ENCODE data around the gene ZFR. TPM values are rescaled to one million over a fixed set of nuclear protein-coding genes. Genes with fewer than 3 reads are reported as not detected.

ZFR gene
- total RNA-seq, 1 experiment from 2014 or later = 72.7 TPM

DNA sequence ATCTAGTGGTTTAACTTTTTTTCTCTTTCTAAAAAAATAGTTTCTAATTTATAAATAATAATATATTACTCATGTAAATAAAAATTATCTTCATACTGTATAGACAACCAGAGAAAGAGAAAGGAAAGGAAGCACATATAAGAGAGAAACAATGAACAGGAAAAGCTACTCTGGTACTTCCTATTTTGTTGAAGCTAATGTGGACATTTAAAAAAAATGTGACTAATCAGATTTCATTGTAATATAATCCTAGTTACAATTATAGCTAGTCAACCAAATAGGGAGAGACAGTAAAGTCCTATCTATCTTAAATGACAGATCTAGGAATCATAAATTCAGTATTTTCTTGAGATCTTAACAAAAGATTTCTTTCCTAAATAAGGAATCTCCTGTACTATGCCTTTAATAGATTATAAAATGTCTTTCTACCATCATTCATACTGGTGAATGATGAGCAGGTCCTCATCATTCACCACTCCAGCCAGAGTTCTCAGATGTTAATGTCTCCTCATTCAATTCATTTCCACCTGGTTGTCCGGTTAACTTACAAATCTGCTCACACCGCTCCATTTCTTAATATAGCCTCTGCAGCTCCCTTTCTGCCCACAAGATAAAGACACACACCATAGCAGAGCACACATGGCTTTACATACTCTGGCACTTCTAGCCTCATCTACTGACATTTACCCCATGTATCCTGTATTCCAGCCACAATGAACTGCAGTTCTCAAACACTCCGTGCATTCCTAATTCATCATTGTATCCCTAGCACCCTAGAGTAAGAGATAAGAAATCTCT is 30.9 kb downstream of the ZFR start:
- POLR2A ChIA-PET = no interaction called here
- Histone ChIP-seq H3K27ac (ENCODE audit: low read length) (no peak overlapping the region), H3K27me3 (ENCODE audit: control insufficient read depth, insufficient read depth, low read length) (no peaks in the 10 kb centered on the region), H3K9me3 (ENCODE audit: control insufficient read depth, insufficient read depth, low read depth, low read length) (no peaks in the 10 kb centered on the region), H3K4me1 (ENCODE audit: control insufficient read depth, insufficient read depth, low read length) (no peaks in the 10 kb centered on the region), H3K36me3 (ENCODE audit: control insufficient read depth, insufficient read depth, low read length) (peaks cover 47% of the 10 kb centered on the region), H3K4me3 (ENCODE audit: low read depth in 2 of 2, low read length in 2 of 2) (no peak overlapping the region)
- intact Hi-C loops (cut with micrococcal nuclease; ENCODE audit: unreplicated experiment) (no loop called here), in situ Hi-C loops (cut with HindIII; ENCODE audit: low pct_unique_long_range_greater_than_20kb, low sequenced_read_pairs) (no loop called here)
- no peak for TF ChIP-seq TCF7L2 (IDR thresholded peaks at IDR 0.05; ENCODE audit: low read depth, low read length)
- DNase-seq (ENCODE audit: low read depth, low spot score) (no peak), ATAC-seq (no peak)
- TSS peak; percentile 9 for BruUV-seq (replicated peaks)
- CTCF ChIA-PET = no interaction called here

DNA sequence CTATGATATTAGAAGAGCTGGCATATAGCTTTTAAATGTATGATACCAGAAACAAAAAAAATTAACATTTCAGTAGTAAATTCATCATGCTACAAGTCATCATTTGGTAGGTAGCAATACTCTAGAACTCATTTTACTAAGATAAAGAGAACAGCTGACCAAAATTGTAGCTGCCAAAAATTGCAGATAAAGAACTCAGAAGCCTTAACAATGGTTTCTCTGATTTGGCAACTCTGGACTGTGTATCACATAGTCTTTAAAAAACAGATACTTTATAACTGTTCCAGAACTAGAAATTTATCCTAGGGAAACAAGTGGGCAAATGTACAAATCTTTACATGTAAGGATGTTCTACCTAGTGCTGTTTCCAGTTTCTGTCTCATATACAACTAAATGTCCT is 33.9 kb downstream of the ZFR start:
- Histone ChIP-seq H3K9me3 (ENCODE audit: control insufficient read depth, insufficient read depth, low read depth, low read length) (no peaks in the 10 kb centered on the region), H3K4me1 (ENCODE audit: control insufficient read depth, insufficient read depth, low read length) (no peaks in the 10 kb centered on the region), H3K27ac (ENCODE audit: low read length) (no peak overlapping the region), H3K27me3 (ENCODE audit: control insufficient read depth, insufficient read depth, low read length) (no peaks in the 10 kb centered on the region), H3K36me3 (ENCODE audit: control insufficient read depth, insufficient read depth, low read length) (peaks cover 63% of the 10 kb centered on the region), H3K4me3 (ENCODE audit: low read depth in 2 of 2, low read length in 2 of 2) (no peak overlapping the region)
- ChIA-PET CTCF (no interaction called here), POLR2A (no interaction called here)
- intact Hi-C loops (cut with micrococcal nuclease; ENCODE audit: unreplicated experiment) = no loop called here
- no TSS peak for BruUV-seq (replicated peaks)
- DNase-seq (ENCODE audit: low read depth, low spot score) (no peak), ATAC-seq (no peak)
- in situ Hi-C loops (cut with HindIII; ENCODE audit: low pct_unique_long_range_greater_than_20kb, low sequenced_read_pairs) = no loop called here
- TF ChIP-seq, protein P1, sequence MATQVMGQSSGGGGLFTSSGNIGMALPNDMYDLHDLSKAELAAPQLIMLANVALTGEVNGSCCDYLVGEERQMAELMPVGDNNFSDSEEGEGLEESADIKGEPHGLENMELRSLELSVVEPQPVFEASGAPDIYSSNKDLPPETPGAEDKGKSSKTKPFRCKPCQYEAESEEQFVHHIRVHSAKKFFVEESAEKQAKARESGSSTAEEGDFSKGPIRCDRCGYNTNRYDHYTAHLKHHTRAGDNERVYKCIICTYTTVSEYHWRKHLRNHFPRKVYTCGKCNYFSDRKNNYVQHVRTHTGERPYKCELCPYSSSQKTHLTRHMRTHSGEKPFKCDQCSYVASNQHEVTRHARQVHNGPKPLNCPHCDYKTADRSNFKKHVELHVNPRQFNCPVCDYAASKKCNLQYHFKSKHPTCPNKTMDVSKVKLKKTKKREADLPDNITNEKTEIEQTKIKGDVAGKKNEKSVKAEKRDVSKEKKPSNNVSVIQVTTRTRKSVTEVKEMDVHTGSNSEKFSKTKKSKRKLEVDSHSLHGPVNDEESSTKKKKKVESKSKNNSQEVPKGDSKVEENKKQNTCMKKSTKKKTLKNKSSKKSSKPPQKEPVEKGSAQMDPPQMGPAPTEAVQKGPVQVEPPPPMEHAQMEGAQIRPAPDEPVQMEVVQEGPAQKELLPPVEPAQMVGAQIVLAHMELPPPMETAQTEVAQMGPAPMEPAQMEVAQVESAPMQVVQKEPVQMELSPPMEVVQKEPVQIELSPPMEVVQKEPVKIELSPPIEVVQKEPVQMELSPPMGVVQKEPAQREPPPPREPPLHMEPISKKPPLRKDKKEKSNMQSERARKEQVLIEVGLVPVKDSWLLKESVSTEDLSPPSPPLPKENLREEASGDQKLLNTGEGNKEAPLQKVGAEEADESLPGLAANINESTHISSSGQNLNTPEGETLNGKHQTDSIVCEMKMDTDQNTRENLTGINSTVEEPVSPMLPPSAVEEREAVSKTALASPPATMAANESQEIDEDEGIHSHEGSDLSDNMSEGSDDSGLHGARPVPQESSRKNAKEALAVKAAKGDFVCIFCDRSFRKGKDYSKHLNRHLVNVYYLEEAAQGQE (IDR thresholded peaks at IDR 0.05; ENCODE audit: insufficient read depth in 1 of 2, low read depth in 2 of 2, low read length in 1 of 2) = no peak
- TF ChIP-seq, protein P2, sequence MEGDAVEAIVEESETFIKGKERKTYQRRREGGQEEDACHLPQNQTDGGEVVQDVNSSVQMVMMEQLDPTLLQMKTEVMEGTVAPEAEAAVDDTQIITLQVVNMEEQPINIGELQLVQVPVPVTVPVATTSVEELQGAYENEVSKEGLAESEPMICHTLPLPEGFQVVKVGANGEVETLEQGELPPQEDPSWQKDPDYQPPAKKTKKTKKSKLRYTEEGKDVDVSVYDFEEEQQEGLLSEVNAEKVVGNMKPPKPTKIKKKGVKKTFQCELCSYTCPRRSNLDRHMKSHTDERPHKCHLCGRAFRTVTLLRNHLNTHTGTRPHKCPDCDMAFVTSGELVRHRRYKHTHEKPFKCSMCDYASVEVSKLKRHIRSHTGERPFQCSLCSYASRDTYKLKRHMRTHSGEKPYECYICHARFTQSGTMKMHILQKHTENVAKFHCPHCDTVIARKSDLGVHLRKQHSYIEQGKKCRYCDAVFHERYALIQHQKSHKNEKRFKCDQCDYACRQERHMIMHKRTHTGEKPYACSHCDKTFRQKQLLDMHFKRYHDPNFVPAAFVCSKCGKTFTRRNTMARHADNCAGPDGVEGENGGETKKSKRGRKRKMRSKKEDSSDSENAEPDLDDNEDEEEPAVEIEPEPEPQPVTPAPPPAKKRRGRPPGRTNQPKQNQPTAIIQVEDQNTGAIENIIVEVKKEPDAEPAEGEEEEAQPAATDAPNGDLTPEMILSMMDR (IDR thresholded peaks at IDR 0.05) = no peak
- TF ChIP-seq TCF7L2 (IDR thresholded peaks at IDR 0.05; ENCODE audit: low read depth, low read length) = no peak
- no peak for TF ChIP-seq POLR2AphosphoS5 (IDR thresholded peaks at IDR 0.05; ENCODE audit: low read depth, low read length)
- TF ChIP-seq SIN3A (IDR thresholded peaks at IDR 0.05; ENCODE audit: borderline replicate concordance, insufficient read depth, low read depth, low read length) = no peak

DNA sequence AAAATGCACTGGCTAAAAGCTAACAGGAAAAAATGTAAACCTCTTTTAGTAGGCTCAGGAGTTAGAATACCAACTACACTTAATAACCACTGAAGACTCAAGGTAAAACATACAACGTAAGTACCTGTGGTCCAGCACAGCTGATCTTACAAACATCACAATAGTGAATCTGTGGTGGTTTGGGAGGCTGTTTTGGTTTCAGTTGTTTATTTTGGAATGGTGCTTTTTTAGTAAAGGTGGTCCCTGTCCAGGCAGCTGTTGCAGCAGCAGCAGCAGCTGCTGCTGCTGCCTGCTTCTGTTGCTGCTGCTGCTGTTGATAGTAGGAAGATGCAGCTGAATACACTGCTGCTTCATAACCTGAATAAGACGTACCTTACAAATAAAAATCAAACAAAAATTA is 37.9 kb downstream of the ZFR start:
- intact Hi-C loops (cut with micrococcal nuclease; ENCODE audit: unreplicated experiment) (no loop called here), in situ Hi-C loops (cut with HindIII; ENCODE audit: low pct_unique_long_range_greater_than_20kb, low sequenced_read_pairs) (no loop called here)
- ATAC-seq (no peak), DNase-seq (ENCODE audit: low read depth, low spot score) (no peak)
- H3K4me3 ChIP-seq (ENCODE audit: low read depth in 2 of 2, low read length in 2 of 2) = no peak overlapping the region
- H3K27ac ChIP-seq (ENCODE audit: low read length) = no peak overlapping the region
- no peaks in the 10 kb centered on the region for H3K27me3 ChIP-seq (ENCODE audit: control insufficient read depth, insufficient read depth, low read length)
- BruUV-seq (replicated peaks) = no TSS peak
- ChIA-PET CTCF (interaction anchor here (0.6 kb wide), 1 partner anchor 9 kb away, joined by 3 read pairs; no protein-coding TSS in a partner anchor), POLR2A (no interaction called here)
- H3K4me1 ChIP-seq (ENCODE audit: control insufficient read depth, insufficient read depth, low read length) = no peaks in the 10 kb centered on the region
- no peaks in the 10 kb centered on the region for H3K9me3 ChIP-seq (ENCODE audit: control insufficient read depth, insufficient read depth, low read depth, low read length)
- TF ChIP-seq, protein P2 (IDR thresholded peaks at IDR 0.05) = no peak
- TF ChIP-seq SIN3A (IDR thresholded peaks at IDR 0.05; ENCODE audit: borderline replicate concordance, insufficient read depth, low read depth, low read length) (no peak), POLR2AphosphoS5 (IDR thresholded peaks at IDR 0.05; ENCODE audit: low read depth, low read length) (no peak), TCF7L2 (IDR thresholded peaks at IDR 0.05; ENCODE audit: low read depth, low read length) (no peak)
- TF ChIP-seq, protein P1 (IDR thresholded peaks at IDR 0.05; ENCODE audit: insufficient read depth in 1 of 2, low read depth in 2 of 2, low read length in 1 of 2) = no peak
- peaks cover 62% of the 10 kb centered on the region for H3K36me3 ChIP-seq (ENCODE audit: control insufficient read depth, insufficient read depth, low read length)

Data from Panc1 (cell line).